Uterus (tissue), 4 donors: ENCODE results near the gene IL3. TPM values are rescaled to one million over a fixed set of nuclear protein-coding genes. Genes with fewer than 3 reads are reported as not detected.

Experiments used
- DNase-seq, 2 donors: peaks; one replicate each; pipeline ENCODE4 v3.0.0-alpha.2; 2019 to 2020
- H3K27ac ChIP-seq, 2 donors: fragments of 200-600 bp; sonication (generic); 1 replicate in 1 of 2; 2 replicates in 1 of 2; pipeline ENCODE4 v1.5.1; 2016 to 2018
- H3K27me3 ChIP-seq, 2 donors: fragments of 200-600 bp; sonication (generic); one replicate each; pipeline ENCODE4 v1.5.1; 2018 to 2019; ENCODE audit warnings: control low read depth in 1 of 2
- H3K36me3 ChIP-seq, 2 donors: fragments of 200-600 bp; sonication (generic); one replicate each; pipeline ENCODE4 v1.5.1; 2019; ENCODE audit warnings: control low read depth in 1 of 2
- H3K4me1 ChIP-seq, 2 donors: fragments of 200-600 bp; sonication (generic); one replicate each; pipeline ENCODE4 v1.5.1; 2018 to 2019; ENCODE audit warnings: control low read depth in 1 of 2
- H3K4me3 ChIP-seq, 2 donors: fragments of 200-600 bp; sonication (generic); 1 replicate in 1 of 2; 2 replicates in 1 of 2; pipeline ENCODE4 v1.5.1; 2018 to 2019; ENCODE audit warnings: mild to moderate bottlenecking in 1 of 2
- H3K9me3 ChIP-seq, 2 donors: fragments of 200-600 bp; sonication (generic); one replicate each; pipeline ENCODE4 v1.5.1; 2019; ENCODE audit warnings: control low read depth in 1 of 2
- POLR2A ChIP-seq, 2 donors: fragments of 450-650 bp; IDR thresholded peaks; one replicate each; pipeline ENCODE4 v1.6.1; 2016; ENCODE audit warnings: antibody characterized with exemption in 2 of 2, mild to moderate bottlenecking in 1 of 2, moderate library complexity in 1 of 2
- intact Hi-C: fragments of 100-400 bp; cut with DNase I; formaldehyde crosslinking; loops from one replicate; pipeline ENCODE4 v1.15.1; 2023; ENCODE audit warnings: low total_unique reads
- total RNA-seq, 4 donors: library from RNA; depleted of rRNA in 3 of 4; stranded (reverse); fragments of >200 nt in 3 of 4; gene quantifications; one replicate each; pipeline versions ENCODE4 v1.1.0 to v1.2.4, GENCODE V29; 2014 to 2023
- TF ChIP-seq, protein P1 (sequence below), 4 experiments: fragments of 200-600 bp in 2 of 4; fragments of 450-650 bp in 2 of 4; sonication (generic) in 2 of 4; IDR thresholded peaks; one replicate each; pipeline ENCODE4 v1.5.1; 2016 to 2019; ENCODE audit warnings: antibody characterized with exemption in 4 of 4, mild to moderate bottlenecking in 2 of 4, moderate library complexity in 1 of 4
- donor health status: DM: yes; HTN: yes; CAD: no.

IL3 gene
- total RNA-seq, 4 donors from 2014 or later, result not detected

DNA sequence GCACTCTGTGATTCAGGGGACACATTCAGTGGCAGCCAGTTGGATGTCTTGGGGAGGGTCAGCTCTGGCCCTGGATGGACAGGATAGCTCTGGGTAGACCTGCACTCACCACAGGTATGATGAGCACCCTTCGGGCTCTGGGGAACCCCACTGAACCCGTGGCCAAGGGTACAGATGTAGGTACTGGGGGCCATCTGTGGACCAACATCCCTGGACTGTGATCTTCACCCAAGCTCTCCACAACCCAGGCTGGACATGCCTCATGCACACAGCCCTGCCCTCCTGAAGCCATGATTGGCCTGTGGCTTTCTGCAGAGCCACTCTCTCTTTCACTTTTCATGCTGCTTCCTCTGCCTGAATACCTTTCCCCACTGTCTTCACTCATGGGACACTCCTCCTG is 33.4 kb upstream of the IL3 start:
- intact Hi-C loops, result no loop called here
- TF ChIP-seq, protein P1, sequence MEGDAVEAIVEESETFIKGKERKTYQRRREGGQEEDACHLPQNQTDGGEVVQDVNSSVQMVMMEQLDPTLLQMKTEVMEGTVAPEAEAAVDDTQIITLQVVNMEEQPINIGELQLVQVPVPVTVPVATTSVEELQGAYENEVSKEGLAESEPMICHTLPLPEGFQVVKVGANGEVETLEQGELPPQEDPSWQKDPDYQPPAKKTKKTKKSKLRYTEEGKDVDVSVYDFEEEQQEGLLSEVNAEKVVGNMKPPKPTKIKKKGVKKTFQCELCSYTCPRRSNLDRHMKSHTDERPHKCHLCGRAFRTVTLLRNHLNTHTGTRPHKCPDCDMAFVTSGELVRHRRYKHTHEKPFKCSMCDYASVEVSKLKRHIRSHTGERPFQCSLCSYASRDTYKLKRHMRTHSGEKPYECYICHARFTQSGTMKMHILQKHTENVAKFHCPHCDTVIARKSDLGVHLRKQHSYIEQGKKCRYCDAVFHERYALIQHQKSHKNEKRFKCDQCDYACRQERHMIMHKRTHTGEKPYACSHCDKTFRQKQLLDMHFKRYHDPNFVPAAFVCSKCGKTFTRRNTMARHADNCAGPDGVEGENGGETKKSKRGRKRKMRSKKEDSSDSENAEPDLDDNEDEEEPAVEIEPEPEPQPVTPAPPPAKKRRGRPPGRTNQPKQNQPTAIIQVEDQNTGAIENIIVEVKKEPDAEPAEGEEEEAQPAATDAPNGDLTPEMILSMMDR (IDR thresholded peaks at IDR 0.05), result no peak
- TF ChIP-seq POLR2A (IDR thresholded peaks at IDR 0.05), result no peak
- DNase-seq, result no peak

GRCh38 chr5:132029609-132030330 is 30.7 kb upstream of the IL3 start:
- intact Hi-C loops, result no loop called here
- H3K36me3 ChIP-seq, result no peaks in the 10 kb centered on the region

More for the DNA sequence above, 33.4 kb upstream of the IL3 start:
- H3K9me3 ChIP-seq, result no peaks in the 10 kb centered on the region
- H3K36me3 ChIP-seq, result no peaks in the 10 kb centered on the region
- no peak overlapping the region for H3K27ac ChIP-seq
- no peaks in the 10 kb centered on the region for H3K4me1 ChIP-seq
- no peaks in the 10 kb centered on the region for H3K27me3 ChIP-seq
- H3K4me3 ChIP-seq, result no peak overlapping the region

GRCh38 chr5:132030610-132031009 is 29.8 kb upstream of the IL3 start:
- intact Hi-C loops, result no loop called here
- H3K9me3 ChIP-seq, result no peaks in the 10 kb centered on the region
- H3K4me3 ChIP-seq, result no peak overlapping the region
- no peaks in the 10 kb centered on the region for H3K4me1 ChIP-seq
- no peaks in the 10 kb centered on the region for H3K27me3 ChIP-seq
- no peak overlapping the region for H3K27ac ChIP-seq
- H3K36me3 ChIP-seq, result no peaks in the 10 kb centered on the region
- DNase-seq, result no peak
- no peak for TF ChIP-seq POLR2A (IDR thresholded peaks at IDR 0.05)
- TF ChIP-seq, protein P1 (IDR thresholded peaks at IDR 0.05), result no peak

More at GRCh38 chr5:132029609-132030330, 30.7 kb upstream of the IL3 start:
- Histone ChIP-seq H3K9me3 (no peaks in the 10 kb centered on the region), H3K4me1 (no peaks in the 10 kb centered on the region), H3K27me3 (no peaks in the 10 kb centered on the region), H3K4me3 (no peak overlapping the region), H3K27ac (no peak overlapping the region)
- DNase-seq, result no peak
- TF ChIP-seq, protein P1 (IDR thresholded peaks at IDR 0.05), result no peak
- TF ChIP-seq POLR2A (IDR thresholded peaks at IDR 0.05), result no peak

GRCh38 chr5:132032196-132032595 is 28.3 kb upstream of the IL3 start:
- Histone ChIP-seq H3K9me3 (no peaks in the 10 kb centered on the region), H3K27ac (no peak overlapping the region), H3K27me3 (no peaks in the 10 kb centered on the region), H3K36me3 (no peaks in the 10 kb centered on the region), H3K4me3 (no peak overlapping the region), H3K4me1 (no peaks in the 10 kb centered on the region)
- TF ChIP-seq POLR2A (IDR thresholded peaks at IDR 0.05), result no peak
- TF ChIP-seq, protein P1 (IDR thresholded peaks at IDR 0.05), result no peak
- intact Hi-C loops, result no loop called here
- DNase-seq, result no peak

DNA sequence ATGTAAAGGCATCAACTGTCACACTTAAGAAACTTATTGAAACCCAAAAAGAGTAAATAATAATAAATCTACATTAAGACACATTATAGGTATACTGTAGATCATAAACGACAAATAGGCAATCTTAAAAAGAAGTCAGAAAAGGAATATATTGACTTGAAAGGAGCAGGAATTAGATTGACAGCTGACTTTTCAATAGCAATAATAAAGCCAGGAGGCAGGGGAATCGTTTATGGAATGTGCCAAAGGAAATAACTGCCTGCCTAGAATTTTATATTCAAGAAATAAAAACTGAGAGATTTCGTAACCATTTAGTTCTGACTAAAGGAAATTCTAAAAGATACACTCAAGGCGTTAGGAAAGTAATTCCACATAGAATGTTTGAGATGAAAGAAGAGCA is 27.3 kb upstream of the IL3 start:
- intact Hi-C loops, result no loop called here
- Histone ChIP-seq H3K4me3 (no peak overlapping the region), H3K9me3 (no peaks in the 10 kb centered on the region), H3K36me3 (no peaks in the 10 kb centered on the region), H3K27ac (no peak overlapping the region), H3K4me1 (no peaks in the 10 kb centered on the region), H3K27me3 (no peaks in the 10 kb centered on the region)
- TF ChIP-seq, protein P1 (IDR thresholded peaks at IDR 0.05), result no peak
- no peak for TF ChIP-seq POLR2A (IDR thresholded peaks at IDR 0.05)
- no peak for DNase-seq
